MM.1S (cell line): ENCODE data around the gene GTF2IRD1.
"Not testable (repeated sequence)": the region's sequence is repeated elsewhere in the genome, so short reads cannot be mapped to it uniquely, and the experiment has no call there.

ENCODE experiments used
- DNase-seq: peaks from one replicate; pipeline ENCODE4 v3.0.0-alpha.2; 2015
- H2AFZ ChIP-seq: fragments of 300-600 bp; sonication (generic); 2 replicates; pipeline ENCODE4 v1.6.0; 2016; ENCODE audit warnings: antibody characterized with exemption, low read length
- H3F3A ChIP-seq: fragments of 300-600 bp; sonication (generic); 2 replicates; pipeline ENCODE4 v1.6.1; 2016; ENCODE audit warnings: mild to moderate bottlenecking, antibody characterized with exemption, low read length, moderate library complexity, mixed read lengths; ENCODE audit not compliant: insufficient read depth
- H3K27ac ChIP-seq: fragments of 300-600 bp; sonication (generic); 2 replicates; pipeline ENCODE4 v1.5.1; 2016; ENCODE audit warnings: mild to moderate bottlenecking, low read length
- H3K27me3 ChIP-seq: fragments of 300-600 bp; sonication (generic); replicated peaks from 2 replicates; pipeline ENCODE4 v1.6.0; 2016; ENCODE audit warnings: low read length; ENCODE audit not compliant: insufficient read depth
- H3K36me3 ChIP-seq: fragments of 300-600 bp; sonication (generic); replicated peaks from 2 replicates; pipeline ENCODE4 v1.6.1; 2016; ENCODE audit warnings: mild to moderate bottlenecking, low read length, mixed read lengths; ENCODE audit not compliant: insufficient read depth
- H3K4me1 ChIP-seq: fragments of 300-600 bp; sonication (generic); 2 replicates; pipeline ENCODE4 v1.6.1; 2016; ENCODE audit warnings: low read length, mixed read lengths
- H3K4me2 ChIP-seq: fragments of 300-600 bp; sonication (generic); 2 replicates; pipeline ENCODE4 v1.6.0; 2016; ENCODE audit warnings: low read depth, low read length
- H3K4me3 ChIP-seq: fragments of 300-600 bp; sonication (generic); 2 replicates; pipeline ENCODE4 v1.5.1; 2016; ENCODE audit warnings: low read length, mixed read lengths
- H3K79me2 ChIP-seq: fragments of 300-600 bp; sonication (generic); 2 replicates; pipeline ENCODE4 v1.6.1; 2016; ENCODE audit warnings: mixed run types, low read length, mixed read lengths
- H3K9ac ChIP-seq: fragments of 300-600 bp; sonication (generic); 2 replicates; pipeline ENCODE4 v1.6.1; 2016; ENCODE audit warnings: low read length, mixed read lengths
- H3K9me2 ChIP-seq: fragments of 300-600 bp; sonication (generic); replicated peaks from 2 replicates; pipeline ENCODE4 v1.6.1; 2016; ENCODE audit warnings: mild to moderate bottlenecking, low read length, mixed read lengths; ENCODE audit not compliant: insufficient read depth
- H3K9me3 ChIP-seq: fragments of 300-600 bp; sonication (generic); replicated peaks from 2 replicates; pipeline ENCODE4 v1.6.1; 2016; ENCODE audit warnings: mild to moderate bottlenecking, low read length, mixed read lengths; ENCODE audit not compliant: insufficient read depth
- H4K20me1 ChIP-seq: fragments of 300-600 bp; sonication (generic); 2 replicates; pipeline ENCODE4 v1.6.1; 2016; ENCODE audit warnings: mild to moderate bottlenecking, low read length, moderate library complexity, mixed read lengths; ENCODE audit not compliant: insufficient read depth
- EZH2 ChIP-seq: fragments of 300-600 bp; sonication (generic); optimal IDR thresholded peaks from 2 replicates; pipeline ENCODE3; 2017; ENCODE audit warnings: low read depth, mild to moderate bottlenecking, antibody characterized with exemption, low read length, mixed read lengths
- EZH2phosphoT487 ChIP-seq: fragments of 300-600 bp; sonication (generic); IDR thresholded peaks from 2 replicates; pipeline ENCODE4 v1.6.1; 2018; ENCODE audit warnings: antibody characterized with exemption, low read length
- TF ChIP-seq, protein P1 (sequence below): fragments of 300-600 bp; sonication (generic); IDR thresholded peaks from 2 replicates; pipeline ENCODE4 v1.5.1; 2016; ENCODE audit warnings: antibody characterized with exemption, low read length, mixed read lengths

The GTF2IRD1 gene

GRCh38 chr7:74505471-74506324, 52.0 kb downstream of the GTF2IRD1 start:
- Histone ChIP-seq H3K9me3 (no peaks in the 10 kb centered on the region), H4K20me1 (no peaks in the 10 kb centered on the region), H3K9me2 (no peaks in the 10 kb centered on the region), H3K27me3 (no peaks in the 10 kb centered on the region), H2AFZ (no peak overlapping the region), H3K4me3 (no peak overlapping the region), H3K27ac (no peak overlapping the region), H3K4me2 (no peak overlapping the region), H3F3A (no peaks in the 10 kb centered on the region), H3K9ac (no peak overlapping the region), H3K79me2 (peaks cover 2% of the 10 kb centered on the region; the same call in 1 of the 2 replicates), H3K36me3 (no peaks in the 10 kb centered on the region), H3K4me1 (no peaks in the 10 kb centered on the region)
- DNase-seq: no peak
- no peak for TF ChIP-seq EZH2
- TF ChIP-seq, protein P1, sequence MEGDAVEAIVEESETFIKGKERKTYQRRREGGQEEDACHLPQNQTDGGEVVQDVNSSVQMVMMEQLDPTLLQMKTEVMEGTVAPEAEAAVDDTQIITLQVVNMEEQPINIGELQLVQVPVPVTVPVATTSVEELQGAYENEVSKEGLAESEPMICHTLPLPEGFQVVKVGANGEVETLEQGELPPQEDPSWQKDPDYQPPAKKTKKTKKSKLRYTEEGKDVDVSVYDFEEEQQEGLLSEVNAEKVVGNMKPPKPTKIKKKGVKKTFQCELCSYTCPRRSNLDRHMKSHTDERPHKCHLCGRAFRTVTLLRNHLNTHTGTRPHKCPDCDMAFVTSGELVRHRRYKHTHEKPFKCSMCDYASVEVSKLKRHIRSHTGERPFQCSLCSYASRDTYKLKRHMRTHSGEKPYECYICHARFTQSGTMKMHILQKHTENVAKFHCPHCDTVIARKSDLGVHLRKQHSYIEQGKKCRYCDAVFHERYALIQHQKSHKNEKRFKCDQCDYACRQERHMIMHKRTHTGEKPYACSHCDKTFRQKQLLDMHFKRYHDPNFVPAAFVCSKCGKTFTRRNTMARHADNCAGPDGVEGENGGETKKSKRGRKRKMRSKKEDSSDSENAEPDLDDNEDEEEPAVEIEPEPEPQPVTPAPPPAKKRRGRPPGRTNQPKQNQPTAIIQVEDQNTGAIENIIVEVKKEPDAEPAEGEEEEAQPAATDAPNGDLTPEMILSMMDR: no peak
- no peak for TF ChIP-seq EZH2phosphoT487

- H3K36me3 ChIP-seq: no peaks in the 10 kb centered on the region
- no peak overlapping the region for H3K9ac ChIP-seq
- no peak for DNase-seq
- TF ChIP-seq, protein P1: no peak
- TF ChIP-seq EZH2phosphoT487: no peak
- TF ChIP-seq EZH2: no peak
- H3K9me2 ChIP-seq: no peaks in the 10 kb centered on the region
- H3F3A ChIP-seq: no peaks in the 10 kb centered on the region
- H3K27me3 ChIP-seq: no peaks in the 10 kb centered on the region
- no peak overlapping the region for H3K27ac ChIP-seq
- peaks cover 2% of the 10 kb centered on the region; the same call in 1 of the 2 replicates for H3K79me2 ChIP-seq
- no peaks in the 10 kb centered on the region for H3K9me3 ChIP-seq
- H2AFZ ChIP-seq: no peak overlapping the region
- H4K20me1 ChIP-seq: no peaks in the 10 kb centered on the region
- no peak overlapping the region for H3K4me2 ChIP-seq
- no peaks in the 10 kb centered on the region for H3K4me1 ChIP-seq
- H3K4me3 ChIP-seq: no peak overlapping the region
Measured at GRCh38 chr7:74506325-74506724, 52.6 kb downstream of the GTF2IRD1 start.

- H3K27me3 ChIP-seq: no peaks in the 10 kb centered on the region
- no peaks in the 10 kb centered on the region for H3K36me3 ChIP-seq
- DNase-seq: no peak
- H3K9me3 ChIP-seq: no peaks in the 10 kb centered on the region
- H3K79me2 ChIP-seq: peaks cover 2% of the 10 kb centered on the region; the same call in 1 of the 2 replicates
- H4K20me1 ChIP-seq: no peaks in the 10 kb centered on the region
- H2AFZ ChIP-seq: no peak overlapping the region
- H3K4me3 ChIP-seq: no peak overlapping the region
- no peak overlapping the region for H3K4me2 ChIP-seq
- no peak overlapping the region for H3K27ac ChIP-seq
- H3K9me2 ChIP-seq: no peaks in the 10 kb centered on the region
- TF ChIP-seq EZH2phosphoT487 (no peak), EZH2 (no peak)
- TF ChIP-seq, protein P1: no peak
- H3K4me1 ChIP-seq: no peaks in the 10 kb centered on the region
- no peak overlapping the region for H3K9ac ChIP-seq
- H3F3A ChIP-seq: no peaks in the 10 kb centered on the region
Measured at GRCh38 chr7:74507538-74508319, 54.0 kb downstream of the GTF2IRD1 start.

DNA sequence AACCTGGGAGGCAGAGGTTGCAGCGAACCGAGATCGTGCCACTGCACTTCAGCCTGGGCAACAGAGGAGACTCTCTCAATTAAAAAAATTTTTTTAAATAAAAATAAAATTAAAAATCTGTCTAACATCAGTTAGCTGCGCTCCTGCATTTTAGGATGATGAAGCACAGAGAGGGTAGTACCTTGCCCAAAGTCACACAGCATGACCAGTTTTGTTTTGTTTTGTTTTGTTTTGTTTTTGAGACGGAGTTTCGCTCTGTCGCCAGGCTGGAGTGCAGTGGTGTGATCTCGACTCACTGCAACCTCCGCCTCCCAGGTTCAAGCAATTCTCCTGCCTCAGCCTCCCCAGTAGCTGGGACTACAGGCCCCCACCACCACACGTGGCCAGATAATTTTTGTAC, 55.7 kb downstream of the GTF2IRD1 start:
- not testable (repeated sequence) for H3K9me2 ChIP-seq, H3K4me1 ChIP-seq, H3K79me2 ChIP-seq, H3F3A ChIP-seq, H3K27me3 ChIP-seq, H2AFZ ChIP-seq, H4K20me1 ChIP-seq, H3K9ac ChIP-seq, H3K36me3 ChIP-seq, DNase-seq, H3K27ac ChIP-seq, H3K4me3 ChIP-seq, H3K4me2 ChIP-seq, H3K9me3 ChIP-seq
